GM19463 (cell line): ENCODE measurements around the gene SPAG16.
"Not testable (repeated sequence)": the region's sequence is repeated elsewhere in the genome, so short reads cannot be mapped to it uniquely, and the experiment has no call there.

ENCODE experiments used
- ATAC-seq: cut with Tn5 transposase; IDR thresholded peaks from one replicate; pipeline ENCODE4 v1.9.1; 2021; ENCODE audit warnings: mild to moderate bottlenecking, moderate library complexity; ENCODE audit not compliant: unreplicated experiment

Gene SPAG16

GRCh38 chr2:213266421-213266820 lies 17.8 kb upstream of the SPAG16 start:
- ATAC-seq, result no peak

- ATAC-seq, result no peak
Observed at GRCh38 chr2:213271947-213272346, 12.3 kb upstream of the SPAG16 start.

GRCh38 chr2:213274143-213274542 lies 10.1 kb upstream of the SPAG16 start:
- no peak for ATAC-seq

- ATAC-seq, result no peak
Observed at GRCh38 chr2:213275265-213275664, 9.0 kb upstream of the SPAG16 start.

- not testable (repeated sequence) for ATAC-seq
Observed at GRCh38 chr2:213277134-213277533, 7.1 kb upstream of the SPAG16 start.

GRCh38 chr2:213279116-213279620 lies 5.1 kb upstream of the SPAG16 start:
- ATAC-seq, result no peak

GRCh38 chr2:213279971-213280370 lies 4.3 kb upstream of the SPAG16 start:
- ATAC-seq, result no peak

- no peak for ATAC-seq
Observed at GRCh38 chr2:213281156-213281555, 3.1 kb upstream of the SPAG16 start.

GRCh38 chr2:213285404-213285803 lies 1.1 kb downstream of the SPAG16 start:
- ATAC-seq, result no peak

- no peak for ATAC-seq
Observed at GRCh38 chr2:213286161-213286560, 1.9 kb downstream of the SPAG16 start.

GRCh38 chr2:213288913-213289700 lies 4.8 kb downstream of the SPAG16 start:
- ATAC-seq, result no peak

GRCh38 chr2:213290501-213290900 lies 6.2 kb downstream of the SPAG16 start:
- ATAC-seq, result no peak

- no peak for ATAC-seq
Observed at GRCh38 chr2:213296270-213296669, 12.0 kb downstream of the SPAG16 start.

- ATAC-seq, result no peak
Observed at GRCh38 chr2:213306316-213306942, 22.2 kb downstream of the SPAG16 start.

GRCh38 chr2:213315168-213315876 lies 31.1 kb downstream of the SPAG16 start:
- no peak for ATAC-seq

- no peak for ATAC-seq
Observed at GRCh38 chr2:213316001-213316735, 31.9 kb downstream of the SPAG16 start.

- no peak for ATAC-seq
Observed at GRCh38 chr2:213317929-213318328, 33.7 kb downstream of the SPAG16 start.

- no peak for ATAC-seq
Observed at GRCh38 chr2:213320604-213321003, 36.3 kb downstream of the SPAG16 start.

- ATAC-seq, result no peak
Observed at GRCh38 chr2:213336253-213336770, 52.0 kb downstream of the SPAG16 start.

GRCh38 chr2:213353419-213353818 lies 69.2 kb downstream of the SPAG16 start:
- ATAC-seq, result no peak

- no peak for ATAC-seq
Observed at GRCh38 chr2:213376644-213377043, 92.4 kb downstream of the SPAG16 start.
